GM19395 (cell line): Measurements from ENCODE around the gene CFAP157.

Experiments
- ATAC-seq: cut with Tn5 transposase; IDR thresholded peaks from one replicate; pipeline ENCODE4 v1.9.1; 2021; ENCODE audit warnings: mild to moderate bottlenecking, moderate library complexity; ENCODE audit not compliant: unreplicated experiment

The CFAP157 gene

GRCh38 chr9:127706836-127707241 lies at the start of gene CFAP157:
TSS of gene CFAP157 (plus strand) at chr9:127706988. CDS start at chr9:127707032, 44 bp downstream.
- no peak for ATAC-seq

GRCh38 chr9:127658428-127658827 lies 48.4 kb upstream of the CFAP157 start:
- no peak for ATAC-seq

GRCh38 chr9:127660886-127661741 lies 45.7 kb upstream of the CFAP157 start:
- no peak for ATAC-seq

- ATAC-seq, result no peak
Observed at GRCh38 chr9:127662617-127663016, 44.2 kb upstream of the CFAP157 start.

- no peak for ATAC-seq
Observed at GRCh38 chr9:127664324-127664677, 42.5 kb upstream of the CFAP157 start.

- no peak for ATAC-seq
Observed at GRCh38 chr9:127664678-127665507, 41.9 kb upstream of the CFAP157 start.

GRCh38 chr9:127667127-127667844 lies 39.5 kb upstream of the CFAP157 start:
- no peak for ATAC-seq

- ATAC-seq, result no peak
Observed at GRCh38 chr9:127667906-127668305, 38.9 kb upstream of the CFAP157 start.

- no peak for ATAC-seq
Observed at GRCh38 chr9:127673234-127673633, 33.6 kb upstream of the CFAP157 start.

- ATAC-seq, result no peak
Observed at GRCh38 chr9:127676638-127677037, 30.1 kb upstream of the CFAP157 start.

- ATAC-seq, result no peak
Observed at GRCh38 chr9:127679506-127679905, 27.3 kb upstream of the CFAP157 start.

- ATAC-seq, result no peak
Observed at GRCh38 chr9:127680226-127680625, 26.6 kb upstream of the CFAP157 start.

- ATAC-seq, result no peak
Observed at GRCh38 chr9:127680846-127681245, 25.9 kb upstream of the CFAP157 start.

- no peak for ATAC-seq
Observed at GRCh38 chr9:127682351-127683136, 24.2 kb upstream of the CFAP157 start.

GRCh38 chr9:127683723-127684122 lies 23.1 kb upstream of the CFAP157 start:
- ATAC-seq, result no peak

- no peak for ATAC-seq
Observed at GRCh38 chr9:127684576-127684975, 22.2 kb upstream of the CFAP157 start.

GRCh38 chr9:127686461-127687393 lies 20.1 kb upstream of the CFAP157 start:
- no peak for ATAC-seq

GRCh38 chr9:127689329-127690000 lies 17.3 kb upstream of the CFAP157 start:
- no peak for ATAC-seq

GRCh38 chr9:127690735-127691134 lies 16.1 kb upstream of the CFAP157 start:
- ATAC-seq, result no peak
